ENCODE data around the gene PLCL2. TPM values are rescaled to one million over a fixed set of nuclear protein-coding genes. Genes with fewer than 3 reads are reported as not detected.

Gene PLCL2
- total and polyA plus RNA-seq, 10 of the 15 experiments (the other 5 are each of a cell fraction or from before 2014, with no cell fraction given) = 7.5 to 37.3 (median 21.7) TPM

DNA sequence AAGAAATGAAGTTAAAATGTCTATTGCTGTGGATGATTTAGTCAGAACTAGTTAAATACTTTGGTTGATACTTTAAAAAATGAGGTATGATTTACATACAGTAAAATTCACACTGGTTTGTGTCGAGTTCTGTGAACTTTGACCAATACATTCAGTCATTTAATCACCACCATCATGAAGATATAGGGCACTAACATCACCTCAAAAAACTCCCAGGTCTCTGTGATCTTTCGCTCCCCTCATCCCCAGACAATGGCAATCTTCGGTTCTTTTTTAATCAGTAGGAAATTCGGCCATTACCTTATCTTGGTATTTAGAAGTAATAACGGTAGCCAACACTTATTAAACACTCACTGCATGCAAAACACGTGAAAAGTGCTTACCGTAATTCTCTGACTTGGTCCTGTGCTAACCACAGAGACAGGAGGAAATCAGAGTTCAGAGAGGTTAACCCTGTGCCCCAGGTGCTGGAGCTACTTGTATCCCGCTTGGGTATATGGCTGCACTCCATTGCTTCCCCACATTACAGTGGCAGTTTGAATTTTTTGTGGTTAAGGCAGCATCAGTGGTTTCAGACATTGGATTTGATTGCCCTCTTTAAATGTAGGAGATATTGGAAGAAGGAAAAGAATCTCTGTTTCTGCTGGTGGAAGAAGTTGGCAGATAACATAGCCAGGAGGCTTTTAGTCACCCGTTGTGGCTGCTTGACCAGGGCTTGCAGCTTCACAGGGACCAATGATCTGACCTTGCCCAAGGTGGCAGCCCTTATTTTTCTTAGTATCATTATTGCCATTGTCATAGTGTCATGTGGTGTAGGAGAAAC is 4.2 kb downstream of the PLCL2 start (continued):
- TF ChIP-seq, protein P1, sequence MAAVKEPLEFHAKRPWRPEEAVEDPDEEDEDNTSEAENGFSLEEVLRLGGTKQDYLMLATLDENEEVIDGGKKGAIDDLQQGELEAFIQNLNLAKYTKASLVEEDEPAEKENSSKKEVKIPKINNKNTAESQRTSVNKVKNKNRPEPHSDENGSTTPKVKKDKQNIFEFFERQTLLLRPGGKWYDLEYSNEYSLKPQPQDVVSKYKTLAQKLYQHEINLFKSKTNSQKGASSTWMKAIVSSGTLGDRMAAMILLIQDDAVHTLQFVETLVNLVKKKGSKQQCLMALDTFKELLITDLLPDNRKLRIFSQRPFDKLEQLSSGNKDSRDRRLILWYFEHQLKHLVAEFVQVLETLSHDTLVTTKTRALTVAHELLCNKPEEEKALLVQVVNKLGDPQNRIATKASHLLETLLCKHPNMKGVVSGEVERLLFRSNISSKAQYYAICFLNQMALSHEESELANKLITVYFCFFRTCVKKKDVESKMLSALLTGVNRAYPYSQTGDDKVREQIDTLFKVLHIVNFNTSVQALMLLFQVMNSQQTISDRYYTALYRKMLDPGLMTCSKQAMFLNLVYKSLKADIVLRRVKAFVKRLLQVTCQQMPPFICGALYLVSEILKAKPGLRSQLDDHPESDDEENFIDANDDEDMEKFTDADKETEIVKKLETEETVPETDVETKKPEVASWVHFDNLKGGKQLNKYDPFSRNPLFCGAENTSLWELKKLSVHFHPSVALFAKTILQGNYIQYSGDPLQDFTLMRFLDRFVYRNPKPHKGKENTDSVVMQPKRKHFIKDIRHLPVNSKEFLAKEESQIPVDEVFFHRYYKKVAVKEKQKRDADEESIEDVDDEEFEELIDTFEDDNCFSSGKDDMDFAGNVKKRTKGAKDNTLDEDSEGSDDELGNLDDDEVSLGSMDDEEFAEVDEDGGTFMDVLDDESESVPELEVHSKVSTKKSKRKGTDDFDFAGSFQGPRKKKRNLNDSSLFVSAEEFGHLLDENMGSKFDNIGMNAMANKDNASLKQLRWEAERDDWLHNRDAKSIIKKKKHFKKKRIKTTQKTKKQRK (IDR thresholded peaks at IDR 0.05; ENCODE audit: low read depth, low read length) = no peak
- TF ChIP-seq, protein P2, sequence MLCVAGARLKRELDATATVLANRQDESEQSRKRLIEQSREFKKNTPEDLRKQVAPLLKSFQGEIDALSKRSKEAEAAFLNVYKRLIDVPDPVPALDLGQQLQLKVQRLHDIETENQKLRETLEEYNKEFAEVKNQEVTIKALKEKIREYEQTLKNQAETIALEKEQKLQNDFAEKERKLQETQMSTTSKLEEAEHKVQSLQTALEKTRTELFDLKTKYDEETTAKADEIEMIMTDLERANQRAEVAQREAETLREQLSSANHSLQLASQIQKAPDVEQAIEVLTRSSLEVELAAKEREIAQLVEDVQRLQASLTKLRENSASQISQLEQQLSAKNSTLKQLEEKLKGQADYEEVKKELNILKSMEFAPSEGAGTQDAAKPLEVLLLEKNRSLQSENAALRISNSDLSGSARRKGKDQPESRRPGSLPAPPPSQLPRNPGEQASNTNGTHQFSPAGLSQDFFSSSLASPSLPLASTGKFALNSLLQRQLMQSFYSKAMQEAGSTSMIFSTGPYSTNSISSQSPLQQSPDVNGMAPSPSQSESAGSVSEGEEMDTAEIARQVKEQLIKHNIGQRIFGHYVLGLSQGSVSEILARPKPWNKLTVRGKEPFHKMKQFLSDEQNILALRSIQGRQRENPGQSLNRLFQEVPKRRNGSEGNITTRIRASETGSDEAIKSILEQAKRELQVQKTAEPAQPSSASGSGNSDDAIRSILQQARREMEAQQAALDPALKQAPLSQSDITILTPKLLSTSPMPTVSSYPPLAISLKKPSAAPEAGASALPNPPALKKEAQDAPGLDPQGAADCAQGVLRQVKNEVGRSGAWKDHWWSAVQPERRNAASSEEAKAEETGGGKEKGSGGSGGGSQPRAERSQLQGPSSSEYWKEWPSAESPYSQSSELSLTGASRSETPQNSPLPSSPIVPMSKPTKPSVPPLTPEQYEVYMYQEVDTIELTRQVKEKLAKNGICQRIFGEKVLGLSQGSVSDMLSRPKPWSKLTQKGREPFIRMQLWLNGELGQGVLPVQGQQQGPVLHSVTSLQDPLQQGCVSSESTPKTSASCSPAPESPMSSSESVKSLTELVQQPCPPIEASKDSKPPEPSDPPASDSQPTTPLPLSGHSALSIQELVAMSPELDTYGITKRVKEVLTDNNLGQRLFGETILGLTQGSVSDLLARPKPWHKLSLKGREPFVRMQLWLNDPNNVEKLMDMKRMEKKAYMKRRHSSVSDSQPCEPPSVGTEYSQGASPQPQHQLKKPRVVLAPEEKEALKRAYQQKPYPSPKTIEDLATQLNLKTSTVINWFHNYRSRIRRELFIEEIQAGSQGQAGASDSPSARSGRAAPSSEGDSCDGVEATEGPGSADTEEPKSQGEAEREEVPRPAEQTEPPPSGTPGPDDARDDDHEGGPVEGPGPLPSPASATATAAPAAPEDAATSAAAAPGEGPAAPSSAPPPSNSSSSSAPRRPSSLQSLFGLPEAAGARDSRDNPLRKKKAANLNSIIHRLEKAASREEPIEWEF (IDR thresholded peaks at IDR 0.05; ENCODE audit: insufficient replicate concordance, low read depth, low read length) = no peak
- TF ChIP-seq, protein P3, sequence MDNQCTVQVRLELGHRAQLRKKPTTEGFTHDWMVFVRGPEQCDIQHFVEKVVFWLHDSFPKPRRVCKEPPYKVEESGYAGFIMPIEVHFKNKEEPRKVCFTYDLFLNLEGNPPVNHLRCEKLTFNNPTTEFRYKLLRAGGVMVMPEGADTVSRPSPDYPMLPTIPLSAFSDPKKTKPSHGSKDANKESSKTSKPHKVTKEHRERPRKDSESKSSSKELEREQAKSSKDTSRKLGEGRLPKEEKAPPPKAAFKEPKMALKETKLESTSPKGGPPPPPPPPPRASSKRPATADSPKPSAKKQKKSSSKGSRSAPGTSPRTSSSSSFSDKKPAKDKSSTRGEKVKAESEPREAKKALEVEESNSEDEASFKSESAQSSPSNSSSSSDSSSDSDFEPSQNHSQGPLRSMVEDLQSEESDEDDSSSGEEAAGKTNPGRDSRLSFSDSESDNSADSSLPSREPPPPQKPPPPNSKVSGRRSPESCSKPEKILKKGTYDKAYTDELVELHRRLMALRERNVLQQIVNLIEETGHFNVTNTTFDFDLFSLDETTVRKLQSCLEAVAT (IDR thresholded peaks at IDR 0.05) = 0 out of 2 replicates have a peak, but pooled peaks have one; percentile 24
- TF ChIP-seq, protein P4, sequence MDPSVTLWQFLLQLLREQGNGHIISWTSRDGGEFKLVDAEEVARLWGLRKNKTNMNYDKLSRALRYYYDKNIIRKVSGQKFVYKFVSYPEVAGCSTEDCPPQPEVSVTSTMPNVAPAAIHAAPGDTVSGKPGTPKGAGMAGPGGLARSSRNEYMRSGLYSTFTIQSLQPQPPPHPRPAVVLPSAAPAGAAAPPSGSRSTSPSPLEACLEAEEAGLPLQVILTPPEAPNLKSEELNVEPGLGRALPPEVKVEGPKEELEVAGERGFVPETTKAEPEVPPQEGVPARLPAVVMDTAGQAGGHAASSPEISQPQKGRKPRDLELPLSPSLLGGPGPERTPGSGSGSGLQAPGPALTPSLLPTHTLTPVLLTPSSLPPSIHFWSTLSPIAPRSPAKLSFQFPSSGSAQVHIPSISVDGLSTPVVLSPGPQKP (IDR thresholded peaks at IDR 0.05; ENCODE audit: low read depth, low read length) = no peak
- TF ChIP-seq MTA2 (IDR thresholded peaks at IDR 0.05; ENCODE audit: low read depth) (peak; percentile 18; the same call in 1 of the 2 replicates), HDAC6 (IDR thresholded peaks at IDR 0.05; ENCODE audit: unreplicated experiment) (no peak), GABPA (IDR thresholded peaks at IDR 0.05; ENCODE audit: low read depth) (no peak), ZNF207 (IDR thresholded peaks at IDR 0.05; ENCODE audit: borderline replicate concordance) (no peak)
- TF ChIP-seq, protein P5, sequence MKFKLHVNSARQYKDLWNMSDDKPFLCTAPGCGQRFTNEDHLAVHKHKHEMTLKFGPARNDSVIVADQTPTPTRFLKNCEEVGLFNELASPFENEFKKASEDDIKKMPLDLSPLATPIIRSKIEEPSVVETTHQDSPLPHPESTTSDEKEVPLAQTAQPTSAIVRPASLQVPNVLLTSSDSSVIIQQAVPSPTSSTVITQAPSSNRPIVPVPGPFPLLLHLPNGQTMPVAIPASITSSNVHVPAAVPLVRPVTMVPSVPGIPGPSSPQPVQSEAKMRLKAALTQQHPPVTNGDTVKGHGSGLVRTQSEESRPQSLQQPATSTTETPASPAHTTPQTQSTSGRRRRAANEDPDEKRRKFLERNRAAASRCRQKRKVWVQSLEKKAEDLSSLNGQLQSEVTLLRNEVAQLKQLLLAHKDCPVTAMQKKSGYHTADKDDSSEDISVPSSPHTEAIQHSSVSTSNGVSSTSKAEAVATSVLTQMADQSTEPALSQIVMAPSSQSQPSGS (IDR thresholded peaks at IDR 0.05; ENCODE audit: low read length) = 0 out of 2 replicates have a peak, but pooled peaks have one; percentile 46
- TF ChIP-seq, protein P6, sequence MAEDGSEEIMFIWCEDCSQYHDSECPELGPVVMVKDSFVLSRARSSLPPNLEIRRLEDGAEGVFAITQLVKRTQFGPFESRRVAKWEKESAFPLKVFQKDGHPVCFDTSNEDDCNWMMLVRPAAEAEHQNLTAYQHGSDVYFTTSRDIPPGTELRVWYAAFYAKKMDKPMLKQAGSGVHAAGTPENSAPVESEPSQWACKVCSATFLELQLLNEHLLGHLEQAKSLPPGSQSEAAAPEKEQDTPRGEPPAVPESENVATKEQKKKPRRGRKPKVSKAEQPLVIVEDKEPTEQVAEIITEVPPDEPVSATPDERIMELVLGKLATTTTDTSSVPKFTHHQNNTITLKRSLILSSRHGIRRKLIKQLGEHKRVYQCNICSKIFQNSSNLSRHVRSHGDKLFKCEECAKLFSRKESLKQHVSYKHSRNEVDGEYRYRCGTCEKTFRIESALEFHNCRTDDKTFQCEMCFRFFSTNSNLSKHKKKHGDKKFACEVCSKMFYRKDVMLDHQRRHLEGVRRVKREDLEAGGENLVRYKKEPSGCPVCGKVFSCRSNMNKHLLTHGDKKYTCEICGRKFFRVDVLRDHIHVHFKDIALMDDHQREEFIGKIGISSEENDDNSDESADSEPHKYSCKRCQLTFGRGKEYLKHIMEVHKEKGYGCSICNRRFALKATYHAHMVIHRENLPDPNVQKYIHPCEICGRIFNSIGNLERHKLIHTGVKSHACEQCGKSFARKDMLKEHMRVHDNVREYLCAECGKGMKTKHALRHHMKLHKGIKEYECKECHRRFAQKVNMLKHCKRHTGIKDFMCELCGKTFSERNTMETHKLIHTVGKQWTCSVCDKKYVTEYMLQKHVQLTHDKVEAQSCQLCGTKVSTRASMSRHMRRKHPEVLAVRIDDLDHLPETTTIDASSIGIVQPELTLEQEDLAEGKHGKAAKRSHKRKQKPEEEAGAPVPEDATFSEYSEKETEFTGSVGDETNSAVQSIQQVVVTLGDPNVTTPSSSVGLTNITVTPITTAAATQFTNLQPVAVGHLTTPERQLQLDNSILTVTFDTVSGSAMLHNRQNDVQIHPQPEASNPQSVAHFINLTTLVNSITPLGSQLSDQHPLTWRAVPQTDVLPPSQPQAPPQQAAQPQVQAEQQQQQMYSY (CRISPR knock-in tag; IDR thresholded peaks at IDR 0.05) = no peak

All from GM12878 (cell line).